ENCODE data around the gene KRT10.

- no peak for TF ChIP-seq CTCF (IDR thresholded peaks at IDR 0.05)
- TF ChIP-seq POLR2A (IDR thresholded peaks at IDR 0.05), result no peak
These were observed 22.0 kb downstream of the KRT10 start for GRCh38 chr17:40800381-40800780.

Data from Peyer's patch (tissue), 4 donors.